ENCODE measurements around the gene ARID4B.
A peak's percentile ranks its signal among the peaks of the same experiment; 100 is the strongest.
"Not testable (repeated sequence)": the region's sequence is repeated elsewhere in the genome, so short reads cannot be mapped to it uniquely, and the experiment has no call there.

The ARID4B gene

GRCh38 chr1:235327559-235328270, at the start of gene ARID4B:
Gene ARID4B (minus strand): TSS chr1:235328179. CDS start chr1:235326919, 1,260 bp downstream.
- no peak for DNase-seq

- DNase-seq, result no peak
These were observed 48.1 kb upstream of the ARID4B start for GRCh38 chr1:235375919-235376605.

DNA sequence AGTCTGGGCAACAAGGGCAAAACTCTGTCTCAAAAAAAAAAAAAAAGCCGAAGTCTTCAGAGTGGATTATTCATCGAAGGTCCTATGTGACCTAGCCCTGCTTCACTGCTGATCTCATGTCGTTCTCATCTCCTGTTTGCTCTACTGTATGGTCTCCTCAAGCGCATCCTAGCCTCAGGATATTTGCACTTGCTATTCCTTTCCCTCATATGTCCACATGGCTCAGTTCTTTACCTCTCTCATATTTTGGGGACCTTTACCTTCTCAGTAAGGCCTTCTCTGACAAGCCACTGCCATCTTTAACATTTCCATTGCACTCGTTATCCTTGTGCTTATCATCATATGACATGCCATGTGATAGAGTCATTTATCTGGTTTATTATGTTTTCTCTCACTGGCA, 41.8 kb upstream of the ARID4B start:
- no peak for DNase-seq

DNA sequence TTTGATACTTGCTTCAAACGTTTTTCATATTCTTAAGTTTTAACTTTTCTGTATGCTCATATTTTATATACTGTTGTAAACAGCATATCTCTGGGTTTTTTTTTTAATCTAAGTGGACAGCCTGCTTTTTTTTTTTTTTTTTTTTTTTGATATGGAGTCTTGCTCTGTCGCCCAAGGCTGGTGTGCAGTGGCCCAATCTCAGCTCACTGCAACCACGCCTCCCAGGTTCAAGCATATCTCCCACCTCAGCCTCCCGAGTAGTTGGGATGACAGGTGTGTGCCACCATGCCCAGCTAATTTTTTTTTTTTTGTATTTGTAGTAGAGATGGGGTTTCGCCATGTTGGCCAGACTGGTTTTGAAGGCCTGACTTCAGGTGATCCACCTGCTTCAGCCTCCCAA, 40.4 kb upstream of the ARID4B start:
- no peak for DNase-seq

- peak; percentile 72 for DNase-seq
These were observed 39.3 kb upstream of the ARID4B start, which contains the start of gene TBCE for GRCh38 chr1:235367000-235367908. Gene TBCE (plus strand): TSS chr1:235367427. CDS start chr1:235380050, 12,623 bp downstream.

DNA sequence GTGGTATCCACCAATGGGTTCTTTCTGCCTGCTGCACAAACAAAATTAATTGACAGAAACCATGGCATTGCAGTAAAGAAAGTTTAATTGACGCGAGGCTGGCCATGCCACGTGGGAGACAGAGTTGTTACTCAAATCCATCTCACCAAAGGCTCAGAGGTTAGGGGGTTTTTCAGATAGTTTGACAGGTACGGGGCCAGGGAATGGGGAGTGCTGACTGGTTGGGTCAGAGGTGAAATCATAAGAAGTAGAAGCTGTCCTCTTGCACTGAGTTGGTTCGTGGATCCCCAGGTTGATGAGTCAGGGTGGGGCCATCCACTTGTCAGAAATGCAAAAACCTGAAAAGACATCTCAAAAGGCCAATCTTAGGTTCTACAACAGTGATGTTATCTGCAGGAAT, 38.3 kb upstream of the ARID4B start:
- DNase-seq, result no peak

GRCh38 chr1:235364189-235364588, 36.2 kb upstream of the ARID4B start:
- DNase-seq, result not testable (repeated sequence)

DNA sequence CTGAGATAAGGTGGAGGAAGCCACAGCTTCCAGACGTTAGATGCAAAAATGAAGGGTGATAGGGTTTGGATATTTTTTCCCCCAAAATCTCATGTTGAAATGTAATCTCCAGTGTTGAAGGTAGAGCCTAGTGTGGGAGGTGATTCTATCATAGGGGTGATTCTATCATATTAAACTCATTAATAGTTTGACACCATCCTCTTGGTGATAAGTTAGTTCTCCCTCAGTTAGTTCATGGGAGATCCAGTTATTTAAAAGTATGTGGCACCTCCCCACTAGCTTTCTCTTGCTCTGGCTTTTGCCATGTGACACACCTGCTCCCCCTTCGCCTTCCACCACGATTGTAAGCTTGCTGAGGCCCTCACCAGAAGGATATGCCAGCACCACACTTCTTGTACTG, 30.9 kb upstream of the ARID4B start:
- no peak for DNase-seq

- no peak for DNase-seq
These were observed 29.8 kb upstream of the ARID4B start for GRCh38 chr1:235357485-235358373.

DNA sequence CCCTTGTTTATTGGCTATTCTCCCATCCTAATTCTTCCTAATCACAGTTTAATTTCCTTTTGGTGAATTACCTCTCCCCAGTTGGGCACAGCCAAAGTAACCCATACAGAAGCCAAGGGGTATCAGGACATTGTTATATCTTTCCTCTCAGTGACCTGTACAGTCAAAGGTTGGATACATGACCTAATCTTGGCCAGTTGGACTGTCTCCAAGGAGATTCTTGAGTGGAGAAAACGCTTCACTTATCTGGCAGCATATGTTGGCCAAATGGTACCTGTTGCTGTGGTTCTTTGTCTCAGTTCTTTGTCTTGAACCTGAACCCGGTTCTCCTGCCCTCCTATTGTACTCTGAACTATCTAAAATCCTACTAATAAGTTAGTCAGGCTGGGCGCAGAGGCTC, 23.9 kb upstream of the ARID4B start:
- no peak for DNase-seq

DNA sequence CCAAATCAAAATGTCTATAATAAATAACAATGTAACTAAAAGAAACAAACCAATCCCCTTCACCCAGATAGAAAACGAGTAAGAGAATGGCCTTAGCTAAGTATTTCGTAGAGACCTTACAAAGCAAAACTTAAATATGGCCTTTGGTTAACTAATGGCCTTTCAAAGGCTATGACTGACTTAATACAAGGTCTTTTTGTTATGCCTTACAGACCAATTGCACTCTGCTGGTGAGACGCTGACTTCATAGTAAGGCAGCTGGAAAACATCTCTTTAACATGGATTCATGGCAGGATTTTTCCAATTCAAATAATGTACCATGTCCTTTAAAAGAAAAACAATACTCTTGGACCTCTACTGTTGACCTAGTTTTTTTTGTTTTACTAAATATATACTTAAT, 23.5 kb upstream of the ARID4B start:
- DNase-seq, result no peak

DNA sequence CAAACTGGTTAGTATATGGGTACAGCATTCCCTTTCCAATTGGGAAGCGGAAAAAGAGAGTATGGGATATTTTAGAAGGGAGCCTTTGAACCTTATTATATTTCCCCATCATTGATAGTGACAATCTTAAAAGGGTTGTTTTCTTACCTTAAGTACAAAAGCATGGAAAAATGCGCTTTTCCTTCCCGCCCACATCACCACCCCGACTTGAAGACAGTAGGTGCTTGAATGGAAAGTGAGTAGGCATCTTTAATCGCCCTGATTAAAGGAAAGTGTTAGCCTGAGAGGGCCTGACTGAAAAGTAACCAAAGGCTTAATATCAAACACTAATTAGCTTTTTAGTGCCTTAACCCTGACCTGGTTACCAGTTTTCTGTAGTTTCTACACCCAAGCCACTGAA, 15.7 kb upstream of the ARID4B start:
- no peak for DNase-seq

DNA sequence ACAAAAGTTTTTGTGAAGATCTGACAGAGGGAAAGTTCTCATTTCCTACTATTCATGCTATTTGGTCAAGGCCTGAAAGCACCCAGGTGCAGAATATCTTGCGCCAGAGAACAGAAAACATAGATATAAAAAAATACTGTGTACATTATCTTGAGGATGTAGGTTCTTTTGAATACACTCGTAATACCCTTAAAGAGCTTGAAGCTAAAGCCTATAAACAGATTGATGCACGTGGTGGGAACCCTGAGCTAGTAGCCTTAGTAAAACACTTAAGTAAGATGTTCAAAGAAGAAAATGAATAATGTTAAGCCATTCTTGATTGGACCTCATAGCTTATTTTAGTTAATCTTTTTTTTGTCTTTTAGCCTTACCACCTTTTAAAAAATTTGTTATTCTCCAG, 14.5 kb upstream of the ARID4B start:
- no peak for DNase-seq

- no peak for DNase-seq
These were observed 14.1 kb upstream of the ARID4B start for GRCh38 chr1:235342039-235342438.

DNA sequence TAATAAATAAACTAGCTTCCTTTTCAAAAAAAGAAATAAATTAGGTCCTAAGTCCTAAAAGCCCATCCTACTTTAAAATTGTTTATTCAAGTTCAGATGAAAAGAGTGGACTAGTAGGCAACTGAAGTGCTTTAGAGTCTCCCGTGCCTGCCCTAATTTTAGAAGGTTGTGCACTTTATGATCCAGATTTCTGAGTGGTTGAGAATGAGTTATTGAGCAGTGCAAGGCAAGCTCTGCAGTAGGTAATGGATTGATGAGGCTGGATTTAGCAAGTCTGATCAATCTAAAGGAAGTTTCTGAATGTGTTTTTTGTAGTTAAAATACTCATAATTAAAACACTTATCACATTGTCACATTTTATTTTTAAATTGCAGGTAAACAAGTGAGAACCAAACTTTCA, 13.4 kb upstream of the ARID4B start:
- DNase-seq, result no peak

- DNase-seq, result no peak
These were observed 11.8 kb upstream of the ARID4B start for GRCh38 chr1:235339746-235340145.

DNA sequence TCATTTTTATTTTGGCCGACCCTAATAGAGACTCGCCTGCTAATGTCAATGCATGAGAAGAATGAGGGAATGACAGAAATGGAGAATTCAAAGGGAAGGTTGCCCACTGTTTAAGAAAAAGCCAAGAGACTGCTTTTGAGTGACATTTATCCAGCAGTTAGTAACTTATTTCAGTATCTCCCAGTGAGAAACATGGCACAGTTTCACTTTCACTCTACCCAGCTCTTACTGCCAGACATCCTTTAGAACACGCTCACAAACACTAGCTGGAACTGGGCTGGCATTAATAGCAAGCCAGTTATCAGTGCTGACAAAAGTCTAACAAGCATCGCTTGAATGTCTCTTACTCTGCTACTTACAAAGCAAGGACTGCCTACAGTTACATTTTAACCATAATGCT, 8.9 kb upstream of the ARID4B start:
- no peak for DNase-seq

- no peak for DNase-seq
These were observed 3.4 kb upstream of the ARID4B start for GRCh38 chr1:235331401-235331800.

GRCh38 chr1:235330918-235331285, 2.9 kb upstream of the ARID4B start:
- DNase-seq, result no peak

DNA sequence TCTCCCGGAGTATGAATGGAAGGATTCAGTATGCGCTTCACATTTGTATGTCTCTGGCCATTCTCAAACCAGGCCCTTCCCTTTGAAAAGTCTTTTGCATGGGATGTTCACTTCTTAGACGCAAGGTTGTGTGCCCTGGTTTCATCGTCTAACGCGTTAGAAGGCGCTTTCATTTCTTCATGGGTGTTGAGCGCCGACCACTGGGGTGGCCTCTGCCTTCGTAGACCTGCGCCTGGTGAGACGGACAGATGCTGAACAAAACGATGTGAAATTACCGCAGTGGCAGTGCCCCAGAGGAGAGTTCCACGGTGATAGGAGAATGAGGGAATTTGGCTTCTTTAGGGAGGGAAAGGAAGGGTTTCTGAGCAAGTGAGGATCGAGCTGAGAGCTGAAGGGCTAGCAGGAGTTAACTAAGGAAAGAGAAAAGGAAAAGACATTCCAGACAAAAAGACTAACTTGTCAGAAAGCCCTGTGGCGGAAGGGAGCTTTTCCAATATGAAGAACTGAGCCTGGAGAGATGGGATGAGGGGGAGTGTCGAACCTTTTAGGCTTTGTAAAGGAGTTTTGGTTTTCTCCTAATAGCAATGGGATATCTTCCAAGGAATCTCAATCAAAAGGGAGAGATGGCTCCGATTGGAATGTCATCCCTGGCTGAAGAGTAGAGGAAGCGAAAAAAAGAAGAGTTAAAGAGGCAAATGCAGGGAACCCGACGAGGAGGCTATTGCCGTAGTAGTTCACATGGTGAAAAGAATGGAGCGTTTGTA, 1.3 kb upstream of the ARID4B start:
- no peak for DNase-seq

- DNase-seq, result peak; percentile 92
These were observed 526 bp upstream of the ARID4B start, which contains the start of gene GGPS1 for GRCh38 chr1:235328271-235329138. Gene GGPS1 (plus strand): TSS chr1:235328570. CDS start chr1:235335265, 6,695 bp downstream.

All from NCI-H1105 (cell line).